Rectal smooth muscle tissue (tissue), 1 donor: ENCODE measurements around the gene PCAT6.
"Not testable (repeated sequence)": the region's sequence is repeated elsewhere in the genome, so short reads cannot be mapped to it uniquely, and the experiment has no call there.

Source experiments
- H3K27ac ChIP-seq: one replicate; pipeline ENCODE4 v1.7.0; 2013; ENCODE audit warnings: low read depth, low read length, inconsistent platforms
- H3K27me3 ChIP-seq: one replicate; pipeline ENCODE4 v1.7.0; 2013; ENCODE audit warnings: low read length; ENCODE audit not compliant: control insufficient read depth, insufficient read depth
- H3K36me3 ChIP-seq: one replicate; pipeline ENCODE4 v1.7.0; 2013; ENCODE audit warnings: low read length; ENCODE audit not compliant: control insufficient read depth, insufficient read depth
- H3K4me1 ChIP-seq: one replicate; pipeline ENCODE4 v1.7.0; 2013; ENCODE audit warnings: low read length; ENCODE audit not compliant: control insufficient read depth, insufficient read depth
- H3K4me3 ChIP-seq: one replicate; pipeline ENCODE4 v1.7.0; 2013; ENCODE audit warnings: low read length
- H3K9ac ChIP-seq: one replicate; pipeline ENCODE4 v1.7.0; 2013; ENCODE audit warnings: low read length

Gene PCAT6

GRCh38 chr1:202810193-202810614 lies 550 bp upstream of the PCAT6 start:
- peak overlapping the region; percentile 2 for H3K9ac ChIP-seq
- H3K4me3 ChIP-seq, result peak overlapping the region; percentile 60
- H3K27me3 ChIP-seq, result no peaks in the 10 kb centered on the region
- H3K4me1 ChIP-seq, result no peaks in the 10 kb centered on the region
- no peaks in the 10 kb centered on the region for H3K36me3 ChIP-seq
- H3K27ac ChIP-seq, result peak overlapping the region; percentile 64

DNA sequence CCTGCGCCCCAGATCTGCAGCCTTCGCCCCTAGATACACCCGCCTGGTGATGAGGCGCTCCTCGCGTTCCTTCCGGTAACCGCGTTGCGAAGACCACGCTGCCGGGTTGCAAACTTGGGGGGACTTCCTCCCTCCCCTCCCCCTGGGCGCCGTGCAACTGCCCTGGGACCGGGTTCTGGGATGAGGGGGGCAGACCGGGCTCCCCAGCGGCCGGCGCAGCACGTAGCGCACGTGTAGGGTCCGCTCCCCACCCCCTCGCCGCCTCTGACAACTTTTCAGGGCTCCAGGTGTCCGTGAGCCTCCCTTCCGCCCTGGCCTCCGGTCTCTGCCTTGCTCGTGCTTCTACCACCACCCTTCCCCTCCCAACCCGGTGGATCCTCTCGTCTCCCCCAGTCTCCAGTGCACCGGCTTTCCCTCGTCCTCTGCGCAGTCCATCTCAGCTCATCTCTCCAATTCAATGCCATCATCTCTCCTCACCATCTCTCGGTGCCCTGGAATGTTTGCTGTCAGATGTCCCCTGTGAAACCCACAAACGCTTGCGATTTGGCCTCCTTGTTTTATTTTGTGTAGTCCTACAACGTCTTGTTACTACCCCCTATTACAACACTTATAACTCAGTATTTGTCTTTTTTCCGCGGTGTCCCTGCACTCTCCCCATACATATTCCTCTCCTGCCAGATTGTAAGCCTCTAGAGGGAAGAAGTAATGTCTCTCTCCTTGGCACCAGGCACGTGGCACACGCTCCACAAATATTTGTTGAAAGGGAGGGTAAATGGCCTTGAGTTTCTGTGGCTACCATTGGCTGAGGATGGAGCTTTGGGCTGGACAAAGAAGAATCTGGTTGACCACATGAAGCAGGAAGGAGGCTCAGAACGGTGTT lies 782 bp downstream of the PCAT6 start:
- Histone ChIP-seq H3K36me3 (no peaks in the 10 kb centered on the region), H3K27ac (no peak overlapping the region), H3K27me3 (no peaks in the 10 kb centered on the region), H3K4me3 (peak overlapping the region; percentile 92), H3K4me1 (no peaks in the 10 kb centered on the region), H3K9ac (peak overlapping the region; percentile 49)

- no peaks in the 10 kb centered on the region for H3K4me1 ChIP-seq
- H3K36me3 ChIP-seq, result no peaks in the 10 kb centered on the region
- H3K27me3 ChIP-seq, result no peaks in the 10 kb centered on the region
- H3K27ac ChIP-seq, result no peak overlapping the region
- no peak overlapping the region for H3K4me3 ChIP-seq
- H3K9ac ChIP-seq, result no peak overlapping the region
Observed at GRCh38 chr1:202812176-202813026, 1.6 kb downstream of the PCAT6 start.

- H3K4me3 ChIP-seq, result no peak overlapping the region
- no peak overlapping the region for H3K9ac ChIP-seq
- no peaks in the 10 kb centered on the region for H3K4me1 ChIP-seq
- no peak overlapping the region for H3K27ac ChIP-seq
- no peaks in the 10 kb centered on the region for H3K27me3 ChIP-seq
- no peaks in the 10 kb centered on the region for H3K36me3 ChIP-seq
Observed at GRCh38 chr1:202815120-202815519, 4.4 kb downstream of the PCAT6 start.

DNA sequence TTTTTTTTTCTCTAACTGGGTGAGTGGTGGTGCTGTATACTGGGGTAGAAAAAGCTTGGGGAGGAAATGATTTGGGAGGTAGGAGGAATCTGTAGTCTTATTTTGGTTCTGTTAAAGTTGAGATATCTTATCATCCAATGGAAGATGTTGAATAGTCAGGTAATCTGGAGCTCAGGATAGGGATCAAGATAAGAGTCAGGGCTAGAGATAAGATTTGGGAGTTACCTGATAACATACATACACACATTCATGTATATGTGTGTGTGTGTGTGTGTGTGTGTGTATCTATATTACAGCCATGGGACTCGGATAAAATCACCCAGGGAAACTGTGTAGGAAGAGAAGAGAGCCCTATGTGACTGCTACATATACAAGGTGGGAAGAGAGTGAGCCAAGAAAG lies 8.1 kb downstream of the PCAT6 start:
- Histone ChIP-seq H3K4me1 (no peaks in the 10 kb centered on the region), H3K27ac (no peak overlapping the region), H3K27me3 (no peaks in the 10 kb centered on the region), H3K4me3 (no peak overlapping the region), H3K36me3 (no peaks in the 10 kb centered on the region), H3K9ac (no peak overlapping the region)

- no peak overlapping the region for H3K27ac ChIP-seq
- no peaks in the 10 kb centered on the region for H3K27me3 ChIP-seq
- no peaks in the 10 kb centered on the region for H3K36me3 ChIP-seq
- H3K4me3 ChIP-seq, result no peak overlapping the region
- H3K9ac ChIP-seq, result no peak overlapping the region
- H3K4me1 ChIP-seq, result no peaks in the 10 kb centered on the region
Observed at GRCh38 chr1:202821467-202821866, 10.7 kb downstream of the PCAT6 start.

GRCh38 chr1:202825748-202826147 lies 15.0 kb downstream of the PCAT6 start:
- H3K27me3 ChIP-seq, result no peaks in the 10 kb centered on the region
- H3K4me1 ChIP-seq, result no peaks in the 10 kb centered on the region

GRCh38 chr1:202829223-202829622 lies 18.5 kb downstream of the PCAT6 start:
- not testable (repeated sequence) for H3K27me3 ChIP-seq, H3K27ac ChIP-seq, H3K4me1 ChIP-seq, H3K36me3 ChIP-seq, H3K9ac ChIP-seq, H3K4me3 ChIP-seq

More at GRCh38 chr1:202825748-202826147, 15.0 kb downstream of the PCAT6 start:
- Histone ChIP-seq H3K27ac (no peak overlapping the region), H3K4me3 (no peak overlapping the region), H3K9ac (no peak overlapping the region), H3K36me3 (no peaks in the 10 kb centered on the region)

DNA sequence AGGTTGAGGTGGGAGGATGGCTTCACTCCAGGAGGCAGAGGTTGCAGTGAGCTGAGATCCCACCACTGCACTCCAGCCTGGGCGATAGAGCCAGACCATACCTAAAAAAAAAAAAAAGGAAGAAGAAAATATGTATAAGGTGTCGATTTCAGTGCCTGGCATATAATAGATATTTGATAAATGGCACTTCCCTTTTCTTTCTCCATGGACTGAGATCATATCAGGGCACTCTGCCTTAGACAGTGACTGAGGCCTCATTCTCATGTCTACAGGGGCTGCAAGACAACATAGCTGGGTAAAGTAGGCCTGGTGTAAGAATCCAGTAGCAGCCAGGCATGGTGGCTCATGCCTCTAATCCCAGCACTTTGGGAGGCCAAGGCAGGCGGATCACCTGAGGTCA lies 21.2 kb downstream of the PCAT6 start:
- Histone ChIP-seq H3K27ac (no peak overlapping the region), H3K4me3 (no peak overlapping the region), H3K4me1 (no peaks in the 10 kb centered on the region), H3K36me3 (no peaks in the 10 kb centered on the region), H3K9ac (no peak overlapping the region), H3K27me3 (no peaks in the 10 kb centered on the region)

DNA sequence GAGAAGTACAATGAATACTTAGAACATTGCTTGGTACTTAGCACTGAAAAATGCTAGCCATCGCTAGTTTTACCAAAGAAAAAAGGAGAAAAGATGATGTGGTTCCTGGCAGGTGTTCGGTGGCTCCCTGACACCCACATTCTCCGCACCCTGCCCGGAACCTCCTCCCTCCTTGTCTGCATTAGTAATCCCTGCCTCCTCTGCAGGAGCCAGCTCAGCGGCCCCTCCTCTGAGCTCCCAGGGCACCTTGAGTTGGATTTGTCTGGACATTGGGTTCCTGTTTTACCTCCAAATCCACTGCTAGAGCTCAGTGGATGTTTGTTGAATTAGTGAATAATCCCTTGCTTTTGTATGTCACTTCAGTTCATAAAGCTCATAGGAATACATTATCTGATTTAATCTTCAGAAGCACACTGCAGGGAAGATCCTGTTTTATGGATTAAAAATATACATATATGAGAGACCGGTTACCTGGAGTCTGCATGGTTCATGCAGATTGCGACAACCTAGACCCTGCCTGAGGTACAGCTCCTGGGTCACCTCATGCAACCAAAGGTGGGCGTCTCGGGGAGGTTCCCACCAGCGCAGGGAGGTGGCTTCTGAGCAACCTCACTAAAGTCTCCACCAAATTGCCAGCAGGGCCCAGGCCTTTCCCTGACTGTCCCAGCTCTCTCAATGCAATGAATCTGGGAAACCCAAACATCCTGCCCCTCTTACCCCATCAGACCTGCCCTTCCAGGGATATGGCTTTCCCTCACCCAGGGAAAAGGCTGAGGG lies 24.2 kb downstream of the PCAT6 start:
- H3K4me3 ChIP-seq, result no peak overlapping the region
- H3K36me3 ChIP-seq, result no peaks in the 10 kb centered on the region
- no peak overlapping the region for H3K9ac ChIP-seq
- H3K27me3 ChIP-seq, result no peaks in the 10 kb centered on the region
- H3K4me1 ChIP-seq, result no peaks in the 10 kb centered on the region
- no peak overlapping the region for H3K27ac ChIP-seq

GRCh38 chr1:202835548-202836072 lies 24.9 kb downstream of the PCAT6 start:
- no peaks in the 10 kb centered on the region for H3K36me3 ChIP-seq
- no peak overlapping the region for H3K9ac ChIP-seq
- no peak overlapping the region for H3K27ac ChIP-seq
- H3K4me3 ChIP-seq, result no peak overlapping the region
- H3K27me3 ChIP-seq, result no peaks in the 10 kb centered on the region
- no peaks in the 10 kb centered on the region for H3K4me1 ChIP-seq
